Endothelial cell of umbilical vein (primary cell): ENCODE measurements around the gene ACSM5. TPM values are rescaled to one million over a fixed set of nuclear protein-coding genes. Genes with fewer than 3 reads are reported as not detected.

ENCODE experiments used
- BruUV-seq: library from RNA; stranded (reverse); fragments of 400-500 nt; replicated peaks from 2 replicates; lab custom pipeline; 2021; lab: Mats Ljungman, UMichigan
- CTCF ChIA-PET: fragments of 300-600, 350-600 bp; sonication (Branson Sonifier 250); formaldehyde crosslinking; loops from one replicate; lab custom pipeline; 2021; ENCODE audit warnings: antibody characterized with exemption, inconsistent platforms; lab: Charles Lee
- POLR2A ChIA-PET: fragments of 300-600, 350-600 bp; sonication (Branson Sonifier 250); formaldehyde crosslinking; loops from one replicate; lab custom pipeline; 2021; ENCODE audit warnings: antibody characterized with exemption, inconsistent platforms; lab: Charles Lee
- DNase-seq: peaks from one replicate; pipeline ENCODE4 v3.0.0-alpha.2; 2011; ENCODE audit warnings: low read depth, low spot score
- FAIRE-seq: peaks from 2 replicates; lab custom pipeline; 2011; peaks lifted over from hg19 to GRCh38; lab: Jason Lieb, UNC
- H2AFZ ChIP-seq: 2 replicates; pipeline ENCODE4 v1.6.0; 2012; ENCODE audit warnings: low read depth, low read length, control low read depth, inconsistent platforms
- H3K27ac ChIP-seq: 2 replicates; pipeline ENCODE4 v1.5.1; 2011; ENCODE audit warnings: low read depth, mild to moderate bottlenecking, control low read depth, low read length, moderate library complexity; ENCODE audit not compliant: insufficient read depth
- H3K27me3 ChIP-seq, 2 experiments: 2 replicates each; pipeline versions ENCODE4 v1.6.0 to v1.6.1; 2011; ENCODE audit warnings: low read length in 2 of 2, mixed read lengths in 1 of 2; ENCODE audit not compliant: control insufficient read depth in 2 of 2, insufficient read depth in 2 of 2
- H3K36me3 ChIP-seq, 2 experiments: 2 replicates in 1 of 2; 3 replicates in 1 of 2; pipeline ENCODE4 v1.5.1; 2011; ENCODE audit warnings: low read length in 2 of 2, mild to moderate bottlenecking in 1 of 2, moderate library complexity in 1 of 2; ENCODE audit not compliant: control insufficient read depth in 2 of 2, insufficient read depth in 2 of 2; ENCODE audit errors: extremely low read depth in 1 of 2
- H3K4me1 ChIP-seq: 3 replicates; pipeline ENCODE4 v1.5.1; 2011; ENCODE audit warnings: mild to moderate bottlenecking, low read length; ENCODE audit not compliant: control insufficient read depth, insufficient read depth; ENCODE audit errors: extremely low read depth
- H3K4me2 ChIP-seq: 2 replicates; pipeline ENCODE4 v1.6.1; 2011; ENCODE audit warnings: low read length, control low read depth, mixed read lengths; ENCODE audit not compliant: insufficient read depth
- H3K4me3 ChIP-seq, 3 experiments: fragments of 200-600 bp in 1 of 3; sonication (generic), shearing (Covaris generic) in 1 of 3; replicated peaks in 1 of 3; 2 replicates each; pipeline ENCODE4 v1.5.1; 2011 to 2016; ENCODE audit warnings: control low read depth in 3 of 3, low read length in 3 of 3, mild to moderate bottlenecking in 2 of 3, inconsistent platforms in 1 of 3, low read depth in 1 of 3, moderate library complexity in 1 of 3; ENCODE audit not compliant: insufficient read depth in 1 of 3
- H3K79me2 ChIP-seq: 2 replicates; pipeline ENCODE4 v1.6.0; 2012; ENCODE audit warnings: low read length, inconsistent platforms; ENCODE audit not compliant: control insufficient read depth, insufficient read depth
- H3K9ac ChIP-seq: replicated peaks from 2 replicates; pipeline ENCODE3; 2011; ENCODE audit warnings: low read length, control low read depth; ENCODE audit not compliant: insufficient read depth; ENCODE audit errors: extremely low read depth
- H3K9me1 ChIP-seq: replicated peaks from 3 replicates; pipeline ENCODE4 v1.6.0; 2011; ENCODE audit warnings: mild to moderate bottlenecking, low read length; ENCODE audit not compliant: control insufficient read depth, insufficient read depth; ENCODE audit errors: extremely low read depth
- H3K9me3 ChIP-seq: replicated peaks from 2 replicates; pipeline ENCODE4 v1.5.1; 2012; ENCODE audit warnings: low read length, inconsistent platforms; ENCODE audit not compliant: control insufficient read depth, insufficient read depth
- H4K20me1 ChIP-seq: replicated peaks from 2 replicates; pipeline ENCODE3; 2011; ENCODE audit warnings: mild to moderate bottlenecking, low read length; ENCODE audit not compliant: control insufficient read depth, insufficient read depth; ENCODE audit errors: extremely low read depth
- EZH2 ChIP-seq: IDR thresholded peaks from 2 replicates; pipeline ENCODE4 v1.6.1; 2012; ENCODE audit warnings: borderline replicate concordance, low read depth, mild to moderate bottlenecking, moderate library complexity, low read length, inconsistent platforms; ENCODE audit not compliant: severe bottlenecking
- FOS ChIP-seq: IDR thresholded peaks from 2 replicates; pipeline ENCODE4 v1.6.1; 2011; ENCODE audit warnings: mild to moderate bottlenecking, low read length, moderate library complexity, borderline replicate concordance; ENCODE audit not compliant: insufficient read depth
- GATA2 ChIP-seq: IDR thresholded peaks from 2 replicates; pipeline ENCODE4 v1.7.0; 2011; ENCODE audit warnings: low read depth, mild to moderate bottlenecking, moderate library complexity, mixed read lengths, low read length; ENCODE audit not compliant: insufficient read length, insufficient read depth
- JUN ChIP-seq: IDR thresholded peaks from 2 replicates; pipeline ENCODE4 v1.6.1; 2011; ENCODE audit warnings: borderline replicate concordance, low read depth; ENCODE audit not compliant: insufficient read length, insufficient read depth
- MYC ChIP-seq: IDR thresholded peaks from one replicate; pipeline ENCODE4 v1.6.1; 2011; ENCODE audit warnings: mild to moderate bottlenecking, low read depth, low read length
- POLR2A ChIP-seq: IDR thresholded peaks from 2 replicates; pipeline ENCODE4 v1.6.1; 2012; ENCODE audit warnings: low read depth, mild to moderate bottlenecking, control low read depth, low read length
- POLR2AphosphoS5 ChIP-seq: IDR thresholded peaks from 2 replicates; pipeline ENCODE4 v1.6.1; 2012; ENCODE audit warnings: low read depth, mild to moderate bottlenecking, control low read depth, low read length, moderate library complexity; ENCODE audit not compliant: insufficient read depth
- dilution Hi-C: fragments of 300-500 bp; cut with MboI; formaldehyde crosslinking; loops from one replicate; pipeline ENCODE4 v1.15.0; 2019; ENCODE audit warnings: low sequenced_read_pairs; ENCODE audit not compliant: extremely low pct_ligation_motif_present
- intact Hi-C: fragments of 100-400 bp; cut with micrococcal nuclease; formaldehyde crosslinking; loops from one replicate; pipeline ENCODE4 v1.10.0; 2022
- polyA plus RNA-seq, 4 experiments: library from polyadenylated mRNA; depleted of rRNA in 3 of 4; stranded (reverse) in 3 of 4; unstranded in 1 of 4; fragments of >200 nt; gene quantifications; 2 replicates each; pipeline versions ENCODE4 v1.2.1 to v1.2.3, GENCODE V29; 2011 to 2012; ENCODE audit warnings: missing spikeins in 1 of 4
- total RNA-seq: library from RNA; stranded (reverse); gene quantifications from 2 replicates; pipeline ENCODE4 v1.2.3, GENCODE V29; 2021
- TF ChIP-seq, protein P1 (sequence below), 2 donors: IDR thresholded peaks; 1 replicate in 1 of 2; 2 replicates in 1 of 2; pipeline ENCODE4 v1.5.1; 2011; ENCODE audit warnings: low read length in 2 of 2, mild to moderate bottlenecking in 2 of 2, moderate library complexity in 2 of 2, control low read depth in 1 of 2, inconsistent platforms in 1 of 2, low read depth in 1 of 2; ENCODE audit not compliant: insufficient read depth in 1 of 2; ENCODE audit errors: extremely low read depth in 1 of 2
- TF ChIP-seq, protein P2 (sequence below): IDR thresholded peaks from 2 replicates; pipeline ENCODE4 v1.6.1; 2011; ENCODE audit not compliant: insufficient read depth, insufficient read length

The ACSM5 gene
- total and polyA plus RNA-seq, 2 donors (not counting 3 experiments of a cell fraction or from before 2014, with no cell fraction given): 0.06 TPM; not detected in 1

DNA sequence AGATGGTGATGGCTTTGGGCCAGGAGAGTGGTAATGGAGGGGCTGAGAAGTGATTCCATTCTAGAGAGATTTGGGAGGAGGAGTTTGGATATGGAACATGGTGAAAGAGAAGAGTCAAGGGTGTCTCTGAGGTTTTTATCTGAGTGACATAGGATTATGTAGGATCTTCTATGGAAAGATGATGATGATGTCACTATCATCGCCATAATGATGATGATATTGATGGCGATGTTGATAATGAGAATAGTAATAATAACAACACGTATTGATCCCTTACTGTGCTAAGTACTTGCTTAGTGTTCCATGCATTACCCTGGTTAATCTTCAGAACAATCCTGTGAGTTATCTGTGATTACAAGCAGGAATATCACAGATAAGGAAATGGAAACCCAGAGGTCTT, 21.4 kb upstream of the ACSM5 start:
- TF ChIP-seq, protein P1, sequence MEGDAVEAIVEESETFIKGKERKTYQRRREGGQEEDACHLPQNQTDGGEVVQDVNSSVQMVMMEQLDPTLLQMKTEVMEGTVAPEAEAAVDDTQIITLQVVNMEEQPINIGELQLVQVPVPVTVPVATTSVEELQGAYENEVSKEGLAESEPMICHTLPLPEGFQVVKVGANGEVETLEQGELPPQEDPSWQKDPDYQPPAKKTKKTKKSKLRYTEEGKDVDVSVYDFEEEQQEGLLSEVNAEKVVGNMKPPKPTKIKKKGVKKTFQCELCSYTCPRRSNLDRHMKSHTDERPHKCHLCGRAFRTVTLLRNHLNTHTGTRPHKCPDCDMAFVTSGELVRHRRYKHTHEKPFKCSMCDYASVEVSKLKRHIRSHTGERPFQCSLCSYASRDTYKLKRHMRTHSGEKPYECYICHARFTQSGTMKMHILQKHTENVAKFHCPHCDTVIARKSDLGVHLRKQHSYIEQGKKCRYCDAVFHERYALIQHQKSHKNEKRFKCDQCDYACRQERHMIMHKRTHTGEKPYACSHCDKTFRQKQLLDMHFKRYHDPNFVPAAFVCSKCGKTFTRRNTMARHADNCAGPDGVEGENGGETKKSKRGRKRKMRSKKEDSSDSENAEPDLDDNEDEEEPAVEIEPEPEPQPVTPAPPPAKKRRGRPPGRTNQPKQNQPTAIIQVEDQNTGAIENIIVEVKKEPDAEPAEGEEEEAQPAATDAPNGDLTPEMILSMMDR (IDR thresholded peaks at IDR 0.05; ENCODE audit: extremely low read depth in 1 of 2, insufficient read depth in 1 of 2, low read depth in 1 of 2, low read length in 2 of 2): no peak
- TF ChIP-seq POLR2AphosphoS5: no peak
- TF ChIP-seq, protein P2, sequence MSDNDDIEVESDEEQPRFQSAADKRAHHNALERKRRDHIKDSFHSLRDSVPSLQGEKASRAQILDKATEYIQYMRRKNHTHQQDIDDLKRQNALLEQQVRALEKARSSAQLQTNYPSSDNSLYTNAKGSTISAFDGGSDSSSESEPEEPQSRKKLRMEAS: no peak
- TF ChIP-seq POLR2A: no peak
- TF ChIP-seq MYC: no peak
- TF ChIP-seq GATA2: no peak
- TF ChIP-seq FOS: no peak
- TF ChIP-seq JUN: no peak
- no peak for TF ChIP-seq EZH2
- H3K4me3 ChIP-seq: no peak overlapping the region
- no peaks in the 10 kb centered on the region for H3K27me3 ChIP-seq
- H2AFZ ChIP-seq: no peak overlapping the region
- no TSS peak for BruUV-seq
- intact Hi-C loops: no loop called here
- no peaks in the 10 kb centered on the region for H3K36me3 ChIP-seq
- H3K4me2 ChIP-seq: no peak overlapping the region
- DNase-seq (no peak), FAIRE-seq (no peak)
- no peak overlapping the region for H3K27ac ChIP-seq
- no peaks in the 10 kb centered on the region for H3K9me3 ChIP-seq
- dilution Hi-C loops: no loop called here
- no peaks in the 10 kb centered on the region for H3K79me2 ChIP-seq
- ChIA-PET POLR2A (no interaction called here), CTCF (interaction anchor here (5.2 to 7.4 kb wide), 2 partner anchors 479 to 489 kb away, joined by 134 to 438 read pairs; no protein-coding TSS in a partner anchor)
- no peaks in the 10 kb centered on the region for H4K20me1 ChIP-seq
- no peaks in the 10 kb centered on the region for H3K9me1 ChIP-seq
- H3K9ac ChIP-seq: no peak overlapping the region
- H3K4me1 ChIP-seq: no peaks in the 10 kb centered on the region
